Activated naive CD4-positive, alpha-beta T cell treated with anti-CD3 and anti-CD28 coated beads, Interleukin-2, amount 10 ng/mL, durations not matched to agents 7 days and 5 days (primary cell): ENCODE data around the gene CDKL2.
"Not testable (repeated sequence)": the region's sequence is repeated elsewhere in the genome, so short reads cannot be mapped to it uniquely, and the experiment has no call there.

Experiments
- CTCF ChIA-PET: fragments of 350-600 bp; sonication (Branson Sonifier 250); formaldehyde crosslinking; loops from one replicate; lab custom pipeline; 2021; ENCODE audit warnings: antibody characterized with exemption; lab: Charles Lee
- DNase-seq: peaks from one replicate; pipeline ENCODE4 v3.0.0-alpha.2; 2020
- H3K27ac Mint-ChIP-seq: one replicate; pipeline ENCODE4 v1.8.0; 2021; ENCODE audit warnings: mild to moderate bottlenecking, moderate library complexity, mixed read lengths
- H3K27me3 Mint-ChIP-seq: one replicate; pipeline ENCODE4 v1.8.0; 2021; ENCODE audit warnings: mild to moderate bottlenecking, mixed read lengths
- H3K36me3 Mint-ChIP-seq: one replicate; pipeline ENCODE4 v1.8.0; 2021; ENCODE audit warnings: mixed read lengths
- H3K4me1 Mint-ChIP-seq: one replicate; pipeline ENCODE4 v1.8.0; 2021; ENCODE audit warnings: mixed read lengths
- H3K4me3 Mint-ChIP-seq: one replicate; pipeline ENCODE4 v1.8.0; 2021; ENCODE audit warnings: mild to moderate bottlenecking, moderate library complexity, mixed read lengths
- H3K9me3 Mint-ChIP-seq: one replicate; pipeline ENCODE4 v1.8.0; 2021; ENCODE audit warnings: mixed read lengths

The CDKL2 gene

GRCh38 chr4:75557696-75558095 lies 72.6 kb downstream of the CDKL2 start:
- DNase-seq, result no peak
- Mint-ChIP-seq H3K27ac (no peak overlapping the region), H3K4me3 (no peak overlapping the region), H3K4me1 (no peaks in the 10 kb centered on the region), H3K9me3 (no peaks in the 10 kb centered on the region), H3K36me3 (no peaks in the 10 kb centered on the region), H3K27me3 (peaks cover 15% of the 10 kb centered on the region)
- CTCF ChIA-PET, result interaction anchor here (1.1 kb wide), 1 partner anchor 15 kb away, joined by 4 read pairs; no protein-coding TSS in a partner anchor

GRCh38 chr4:75555294-75556164 lies 74.8 kb downstream of the CDKL2 start, which contains the start of gene ODAPH:
TSS of gene ODAPH (plus strand) at chr4:75556066. CDS start at chr4:75556083, 17 bp downstream.
- CTCF ChIA-PET, result interaction anchor here (1.3 kb wide), 1 partner anchor 288 kb away, joined by 3 read pairs; no protein-coding TSS in a partner anchor
- no peak within 1 kb of the TSS for H3K4me3 Mint-ChIP-seq
- H3K27me3 Mint-ChIP-seq, result peaks cover 15% of the 10 kb centered on the region
- no peaks in the 10 kb centered on the region for H3K36me3 Mint-ChIP-seq
- H3K27ac Mint-ChIP-seq, result no peak within 1 kb of the TSS
- no peaks in the 10 kb centered on the region for H3K4me1 Mint-ChIP-seq
- no peak for DNase-seq
- no peaks in the 10 kb centered on the region for H3K9me3 Mint-ChIP-seq

- H3K27me3 Mint-ChIP-seq, result peaks cover 12% of the 10 kb centered on the region
- DNase-seq, result no peak
- CTCF ChIA-PET, result no interaction called here
- no peak overlapping the region for H3K4me3 Mint-ChIP-seq
- H3K36me3 Mint-ChIP-seq, result no peaks in the 10 kb centered on the region
- H3K9me3 Mint-ChIP-seq, result no peaks in the 10 kb centered on the region
- no peaks in the 10 kb centered on the region for H3K4me1 Mint-ChIP-seq
- no peak overlapping the region for H3K27ac Mint-ChIP-seq
Observed at GRCh38 chr4:75552452-75552851, 77.9 kb downstream of the CDKL2 start.

- DNase-seq, result no peak
- Mint-ChIP-seq H3K27ac (no peak overlapping the region), H3K4me3 (no peak overlapping the region), H3K4me1 (no peaks in the 10 kb centered on the region), H3K9me3 (no peaks in the 10 kb centered on the region), H3K27me3 (no peaks in the 10 kb centered on the region), H3K36me3 (no peaks in the 10 kb centered on the region)
- CTCF ChIA-PET, result no interaction called here
Observed at GRCh38 chr4:75549019-75549418, 81.3 kb downstream of the CDKL2 start.

GRCh38 chr4:75547647-75548387 lies 82.5 kb downstream of the CDKL2 start:
- H3K9me3 Mint-ChIP-seq, result no peaks in the 10 kb centered on the region
- H3K27ac Mint-ChIP-seq, result no peak overlapping the region
- CTCF ChIA-PET, result no interaction called here
- no peak for DNase-seq
- no peaks in the 10 kb centered on the region for H3K36me3 Mint-ChIP-seq
- H3K4me1 Mint-ChIP-seq, result no peaks in the 10 kb centered on the region
- no peak overlapping the region for H3K4me3 Mint-ChIP-seq
- H3K27me3 Mint-ChIP-seq, result no peaks in the 10 kb centered on the region

- DNase-seq, result no peak
- H3K9me3 Mint-ChIP-seq, result no peaks in the 10 kb centered on the region
- no peak overlapping the region for H3K4me3 Mint-ChIP-seq
- no peaks in the 10 kb centered on the region for H3K27me3 Mint-ChIP-seq
- H3K27ac Mint-ChIP-seq, result no peak overlapping the region
- CTCF ChIA-PET, result no interaction called here
- no peaks in the 10 kb centered on the region for H3K4me1 Mint-ChIP-seq
- no peaks in the 10 kb centered on the region for H3K36me3 Mint-ChIP-seq
Observed at GRCh38 chr4:75545526-75545925, 84.8 kb downstream of the CDKL2 start.

- Mint-ChIP-seq H3K27ac (no peak overlapping the region), H3K4me3 (no peak overlapping the region), H3K36me3 (no peaks in the 10 kb centered on the region), H3K27me3 (no peaks in the 10 kb centered on the region), H3K9me3 (no peaks in the 10 kb centered on the region), H3K4me1 (no peaks in the 10 kb centered on the region)
- no peak for DNase-seq
- CTCF ChIA-PET, result no interaction called here
Observed at GRCh38 chr4:75544870-75545269, 85.5 kb downstream of the CDKL2 start.

GRCh38 chr4:75544220-75544619 lies 86.1 kb downstream of the CDKL2 start:
- DNase-seq, H3K9me3 Mint-ChIP-seq, H3K4me1 Mint-ChIP-seq, H3K36me3 Mint-ChIP-seq, H3K27me3 Mint-ChIP-seq, H3K27ac Mint-ChIP-seq, H3K4me3 Mint-ChIP-seq, CTCF ChIA-PET: not testable (repeated sequence)

GRCh38 chr4:75542824-75543223 lies 87.5 kb downstream of the CDKL2 start:
- H3K27me3 Mint-ChIP-seq, result no peaks in the 10 kb centered on the region
- CTCF ChIA-PET, result interaction anchor here (1.0 kb wide), 1 partner anchor 15 kb away, joined by 4 read pairs; no protein-coding TSS in a partner anchor
- no peaks in the 10 kb centered on the region for H3K9me3 Mint-ChIP-seq
- H3K36me3 Mint-ChIP-seq, result no peaks in the 10 kb centered on the region
- DNase-seq, result no peak
- no peaks in the 10 kb centered on the region for H3K4me1 Mint-ChIP-seq
- H3K4me3 Mint-ChIP-seq, result no peak overlapping the region
- no peak overlapping the region for H3K27ac Mint-ChIP-seq

GRCh38 chr4:75537308-75537707 lies 93.0 kb downstream of the CDKL2 start:
- peaks cover 12% of the 10 kb centered on the region for H3K36me3 Mint-ChIP-seq
- CTCF ChIA-PET, result not testable (repeated sequence)

GRCh38 chr4:75533926-75534325 lies 96.4 kb downstream of the CDKL2 start:
- H3K36me3 Mint-ChIP-seq, result peaks cover 38% of the 10 kb centered on the region
- DNase-seq, H3K27ac Mint-ChIP-seq, H3K4me3 Mint-ChIP-seq, CTCF ChIA-PET, H3K4me1 Mint-ChIP-seq, H3K27me3 Mint-ChIP-seq: not testable (repeated sequence)
- H3K9me3 Mint-ChIP-seq, result peaks cover 17% of the 10 kb centered on the region

More at GRCh38 chr4:75537308-75537707, 93.0 kb downstream of the CDKL2 start:
- H3K4me1 Mint-ChIP-seq, H3K27me3 Mint-ChIP-seq, H3K4me3 Mint-ChIP-seq, H3K27ac Mint-ChIP-seq, H3K9me3 Mint-ChIP-seq, DNase-seq: not testable (repeated sequence)

GRCh38 chr4:75533339-75533887 lies 96.9 kb downstream of the CDKL2 start:
- H3K27me3 Mint-ChIP-seq, H3K4me1 Mint-ChIP-seq, DNase-seq, H3K27ac Mint-ChIP-seq, CTCF ChIA-PET, H3K4me3 Mint-ChIP-seq: not testable (repeated sequence)
- Mint-ChIP-seq H3K36me3 (peaks cover 38% of the 10 kb centered on the region), H3K9me3 (peaks cover 17% of the 10 kb centered on the region)

GRCh38 chr4:75531536-75532143 lies 98.7 kb downstream of the CDKL2 start:
- Mint-ChIP-seq H3K9me3 (peaks cover 17% of the 10 kb centered on the region), H3K36me3 (peaks cover 48% of the 10 kb centered on the region)
- DNase-seq, CTCF ChIA-PET, H3K4me1 Mint-ChIP-seq, H3K27me3 Mint-ChIP-seq, H3K27ac Mint-ChIP-seq, H3K4me3 Mint-ChIP-seq: not testable (repeated sequence)
